Endodermal cell (in vitro differentiated cells): ENCODE results near the gene SPANXB1. TPM values are rescaled to one million over a fixed set of nuclear protein-coding genes. Genes with fewer than 3 reads are reported as not detected.
"Not testable (repeated sequence)": the region's sequence is repeated elsewhere in the genome, so short reads cannot be mapped to it uniquely, and the experiment has no call there.

Experiments used
- DNase-seq: peaks from one replicate; pipeline ENCODE4 v3.0.0-alpha.2; 2017
- H3K27ac ChIP-seq: 2 replicates; pipeline ENCODE4 v1.5.1; 2013; ENCODE audit warnings: mild to moderate bottlenecking, low read depth, low read length, moderate library complexity
- H3K27me3 ChIP-seq: 2 replicates; pipeline ENCODE4 v1.6.1; 2013; ENCODE audit warnings: mild to moderate bottlenecking, low read length, moderate library complexity; ENCODE audit not compliant: insufficient read depth, control insufficient read depth, poor library complexity, severe bottlenecking
- H3K36me3 ChIP-seq: 2 replicates; pipeline ENCODE4 v1.7.0; 2013; ENCODE audit warnings: mild to moderate bottlenecking, low read length, moderate library complexity; ENCODE audit not compliant: control insufficient read depth, insufficient read depth
- H3K4me1 ChIP-seq: one replicate; pipeline ENCODE4 v1.7.0; 2013; ENCODE audit warnings: low read length; ENCODE audit not compliant: control insufficient read depth, insufficient read depth
- H3K4me3 ChIP-seq: 2 replicates; pipeline ENCODE4 v1.5.1; 2013; ENCODE audit warnings: mild to moderate bottlenecking, low read length, moderate library complexity
- H3K9ac ChIP-seq: 2 replicates; pipeline ENCODE4 v1.6.1; 2013; ENCODE audit warnings: mild to moderate bottlenecking, low read length, moderate library complexity; ENCODE audit not compliant: poor library complexity, severe bottlenecking; ENCODE audit errors: extremely low read depth
- H3K9me3 ChIP-seq: 2 replicates; pipeline ENCODE4 v1.6.1; 2013; ENCODE audit warnings: mild to moderate bottlenecking, low read length, moderate library complexity; ENCODE audit not compliant: control insufficient read depth
- H3K27ac Mint-ChIP-seq: 2 replicates; pipeline ENCODE4 v1.8.0; 2020; ENCODE audit warnings: mixed read lengths
- H3K27me3 Mint-ChIP-seq: 2 replicates; pipeline ENCODE4 v1.8.0; 2021; ENCODE audit warnings: mild to moderate bottlenecking, mixed read lengths; ENCODE audit not compliant: insufficient read depth
- H3K36me3 Mint-ChIP-seq: 2 replicates; pipeline ENCODE4 v1.8.0; 2020; ENCODE audit warnings: low read depth, mixed read lengths
- H3K4me1 Mint-ChIP-seq: 2 replicates; pipeline ENCODE4 v1.8.0; 2020; ENCODE audit warnings: mixed read lengths
- H3K4me3 Mint-ChIP-seq: 2 replicates; pipeline ENCODE4 v1.8.0; 2020; ENCODE audit warnings: mild to moderate bottlenecking, moderate library complexity, mixed read lengths
- H3K9me3 Mint-ChIP-seq: 2 replicates; pipeline ENCODE4 v1.8.0; 2020; ENCODE audit warnings: mild to moderate bottlenecking, mixed read lengths
- CTCF ChIP-seq: fragments of 200-600 bp; sonication (generic); conservative IDR thresholded peaks from 2 replicates; pipeline ENCODE4 v1.5.0; 2021; ENCODE audit warnings: antibody characterized with exemption, mild to moderate bottlenecking
- WGBS, 2 experiments: methylation state at CpG; one replicate each; pipeline versions ENCODE4 v1.1.5 to v1.1.7; 2013; ENCODE audit warnings: missing lambda C conversion rate in 2 of 2, mixed read lengths in 1 of 2; ENCODE audit not compliant: insufficient coverage in 1 of 2, insufficient read length in 1 of 2; 5-methylcytosine and 5-hydroxymethylcytosine counted together
- total RNA-seq, 2 donors: library from RNA; stranded (reverse); fragmentation: NEBNext Ultra II Directional in 1 of 2; extraction: Animal tissue kit (Norgen Biotek cat#: 25700) in 1 of 2; gene quantifications; 2 replicates in 1 of 2; 3 replicates in 1 of 2; pipeline ENCODE4 v1.2.1, GENCODE V29; 2021

The SPANXB1 gene
- total RNA-seq, 2 donors from 2014 or later = not detected

- H3K9me3 ChIP-seq = no peaks in the 10 kb centered on the region
- H3K36me3 ChIP-seq = no peaks in the 10 kb centered on the region
- H3K27ac ChIP-seq = no peak overlapping the region
- no peak overlapping the region for H3K4me3 ChIP-seq
- no peak for DNase-seq
- H3K4me1 ChIP-seq = no peaks in the 10 kb centered on the region
- 94 to 100% methylated on average over 1 to 3 of the region's 3 CpGs for WGBS, 2 experiments
- Mint-ChIP-seq H3K4me3 (no peak overlapping the region), H3K4me1 (peaks cover 6% of the 10 kb centered on the region), H3K9me3 (peaks cover 38% of the 10 kb centered on the region), H3K27me3 (no peaks in the 10 kb centered on the region), H3K36me3 (no peaks in the 10 kb centered on the region), H3K27ac (no peak overlapping the region)
- H3K27me3 ChIP-seq = no peaks in the 10 kb centered on the region
- H3K9ac ChIP-seq = no peak overlapping the region
- no peak for TF ChIP-seq CTCF
Measured at GRCh38 chrX:140975472-140975871, 26.9 kb upstream of the SPANXB1 start.

- H3K36me3 ChIP-seq = no peaks in the 10 kb centered on the region
- H3K27me3 ChIP-seq = no peaks in the 10 kb centered on the region
- no peak for TF ChIP-seq CTCF
- no peak overlapping the region for H3K9ac ChIP-seq
- no peaks in the 10 kb centered on the region for H3K4me1 ChIP-seq
- WGBS, 2 experiments = 97% methylated on average over 3 of the region's 3 CpGs; no CpG with 5 or more reads in 1 of the 2 experiments
- Mint-ChIP-seq H3K27me3 (no peaks in the 10 kb centered on the region), H3K4me3 (no peak overlapping the region), H3K9me3 (peaks cover 38% of the 10 kb centered on the region), H3K4me1 (peaks cover 8% of the 10 kb centered on the region), H3K27ac (no peak overlapping the region), H3K36me3 (no peaks in the 10 kb centered on the region)
- DNase-seq = no peak
- H3K9me3 ChIP-seq = no peaks in the 10 kb centered on the region
- H3K27ac ChIP-seq = no peak overlapping the region
- H3K4me3 ChIP-seq = no peak overlapping the region
Measured at GRCh38 chrX:140980271-140980670, 22.1 kb upstream of the SPANXB1 start.

GRCh38 chrX:140983730-140984129 lies 18.7 kb upstream of the SPANXB1 start:
- peaks cover 46% of the 10 kb centered on the region for H3K9me3 Mint-ChIP-seq
- no peaks in the 10 kb centered on the region for H3K27me3 ChIP-seq

GRCh38 chrX:141005243-141005642 lies 2.8 kb downstream of the SPANXB1 start:
- H3K9me3 ChIP-seq, H3K36me3 Mint-ChIP-seq, H3K4me3 ChIP-seq, H3K4me1 ChIP-seq, H3K4me1 Mint-ChIP-seq, H3K4me3 Mint-ChIP-seq, H3K27me3 Mint-ChIP-seq, H3K27ac ChIP-seq, DNase-seq, H3K27ac Mint-ChIP-seq, H3K36me3 ChIP-seq, H3K9me3 Mint-ChIP-seq, H3K9ac ChIP-seq, H3K27me3 ChIP-seq: not testable (repeated sequence)
- 90% methylated on average over 2 of the region's 6 CpGs; no CpG with 5 or more reads in 1 of the 2 experiments for WGBS, 2 experiments

More at GRCh38 chrX:140983730-140984129, 18.7 kb upstream of the SPANXB1 start:
- 90% methylated on average over 1 of the region's 1 CpG; no CpG with 5 or more reads in 1 of the 2 experiments for WGBS, 2 experiments
- no peak overlapping the region for H3K27ac Mint-ChIP-seq
- no peak overlapping the region for H3K4me3 ChIP-seq
- no peak for DNase-seq
- no peaks in the 10 kb centered on the region for H3K27me3 Mint-ChIP-seq
- H3K9me3 ChIP-seq = no peaks in the 10 kb centered on the region
- peaks cover 8% of the 10 kb centered on the region for H3K4me1 Mint-ChIP-seq
- no peaks in the 10 kb centered on the region for H3K36me3 Mint-ChIP-seq
- TF ChIP-seq CTCF = no peak
- no peaks in the 10 kb centered on the region for H3K36me3 ChIP-seq
- H3K27ac ChIP-seq = no peak overlapping the region
- no peaks in the 10 kb centered on the region for H3K4me1 ChIP-seq
- no peak overlapping the region for H3K4me3 Mint-ChIP-seq
- no peak overlapping the region for H3K9ac ChIP-seq

- WGBS, 2 experiments = 93% methylated on average over 4 of the region's 14 CpGs; no CpG with 5 or more reads in 1 of the 2 experiments
- H3K9me3 Mint-ChIP-seq = peaks cover 13% of the 10 kb centered on the region
- not testable (repeated sequence) for H3K27me3 Mint-ChIP-seq
Measured at GRCh38 chrX:141044246-141044645, 41.9 kb downstream of the SPANXB1 start.

More at GRCh38 chrX:141044246-141044645, 41.9 kb downstream of the SPANXB1 start:
- not testable (repeated sequence) for H3K27ac ChIP-seq, H3K36me3 ChIP-seq, H3K9me3 ChIP-seq, H3K4me3 ChIP-seq, H3K9ac ChIP-seq, H3K4me1 ChIP-seq, H3K4me1 Mint-ChIP-seq, H3K27ac Mint-ChIP-seq, H3K27me3 ChIP-seq, H3K4me3 Mint-ChIP-seq, H3K36me3 Mint-ChIP-seq
- peak; percentile 14 for DNase-seq
